ENCODE data around the gene NPTX1.

The NPTX1 gene

GRCh38 chr17:80421381-80422090 is 54.9 kb downstream of the NPTX1 start:
- no peak overlapping the region for H3K27ac ChIP-seq
- TF ChIP-seq, protein P1, sequence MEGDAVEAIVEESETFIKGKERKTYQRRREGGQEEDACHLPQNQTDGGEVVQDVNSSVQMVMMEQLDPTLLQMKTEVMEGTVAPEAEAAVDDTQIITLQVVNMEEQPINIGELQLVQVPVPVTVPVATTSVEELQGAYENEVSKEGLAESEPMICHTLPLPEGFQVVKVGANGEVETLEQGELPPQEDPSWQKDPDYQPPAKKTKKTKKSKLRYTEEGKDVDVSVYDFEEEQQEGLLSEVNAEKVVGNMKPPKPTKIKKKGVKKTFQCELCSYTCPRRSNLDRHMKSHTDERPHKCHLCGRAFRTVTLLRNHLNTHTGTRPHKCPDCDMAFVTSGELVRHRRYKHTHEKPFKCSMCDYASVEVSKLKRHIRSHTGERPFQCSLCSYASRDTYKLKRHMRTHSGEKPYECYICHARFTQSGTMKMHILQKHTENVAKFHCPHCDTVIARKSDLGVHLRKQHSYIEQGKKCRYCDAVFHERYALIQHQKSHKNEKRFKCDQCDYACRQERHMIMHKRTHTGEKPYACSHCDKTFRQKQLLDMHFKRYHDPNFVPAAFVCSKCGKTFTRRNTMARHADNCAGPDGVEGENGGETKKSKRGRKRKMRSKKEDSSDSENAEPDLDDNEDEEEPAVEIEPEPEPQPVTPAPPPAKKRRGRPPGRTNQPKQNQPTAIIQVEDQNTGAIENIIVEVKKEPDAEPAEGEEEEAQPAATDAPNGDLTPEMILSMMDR (IDR thresholded peaks at IDR 0.05) = no peak
- no peak overlapping the region for H3K4me3 ChIP-seq
- no peak for DNase-seq (ENCODE audit: low spot score)

DNA sequence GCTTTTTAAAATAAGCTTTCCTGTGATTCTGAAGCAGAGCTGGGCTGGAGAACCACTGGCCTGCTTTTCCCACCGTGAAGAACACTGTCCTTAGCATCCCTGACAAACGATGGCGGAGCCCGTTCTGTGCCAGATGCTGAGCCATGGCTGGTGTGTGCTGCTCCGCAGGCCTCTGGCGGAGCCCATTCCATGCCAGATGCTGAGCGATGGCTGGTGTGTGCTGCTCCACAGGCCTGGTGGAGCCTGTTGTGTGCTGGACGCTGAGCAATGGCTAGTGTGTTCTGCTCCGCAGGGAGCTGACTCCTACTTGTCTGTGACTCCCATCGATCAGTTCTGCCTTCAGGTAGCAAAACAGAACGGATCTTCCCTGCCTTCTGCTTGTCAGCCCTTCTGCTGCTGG is 57.2 kb downstream of the NPTX1 start:
- no peak overlapping the region for H3K27ac ChIP-seq
- DNase-seq (ENCODE audit: low spot score) = no peak
- TF ChIP-seq, protein P1 (IDR thresholded peaks at IDR 0.05) = no peak
- H3K4me3 ChIP-seq = no peak overlapping the region

DNA sequence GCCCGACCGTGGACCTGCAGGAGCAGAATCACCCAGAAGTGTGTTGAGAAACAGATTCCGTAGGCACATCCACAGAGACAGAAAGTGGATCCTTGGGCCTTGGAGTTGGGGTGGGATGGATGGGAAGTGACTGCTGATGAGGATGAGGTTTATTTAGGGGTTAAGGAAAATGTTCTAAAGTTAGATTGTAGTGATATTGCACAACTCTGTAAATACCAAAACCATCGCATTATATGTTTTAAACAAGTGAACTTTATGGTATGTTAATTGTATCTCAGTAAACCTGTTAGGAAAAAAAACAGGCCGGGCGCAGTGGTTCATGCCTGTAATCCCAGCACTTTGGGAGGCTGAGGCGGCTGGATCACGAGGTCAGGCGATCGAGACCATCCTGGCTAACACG is 57.8 kb downstream of the NPTX1 start:
- TF ChIP-seq, protein P1 (IDR thresholded peaks at IDR 0.05) = no peak
- H3K4me3 ChIP-seq = no peak overlapping the region
- no peak overlapping the region for H3K27ac ChIP-seq
- no peak for DNase-seq (ENCODE audit: low spot score)

All from coronary artery (tissue), 2 donors.